Upper lobe of left lung (tissue), 6 donors: Measurements from ENCODE around the gene GCLM. TPM values are rescaled to one million over a fixed set of nuclear protein-coding genes. Genes with fewer than 3 reads are reported as not detected.
A peak's percentile ranks its signal among the peaks of the same experiment; 100 is the strongest.

ENCODE experiments used
- ATAC-seq, 2 donors: fragments of 200-7000 bp; cut with Tn5 transposase; one replicate each; pipeline ENCODE4 v1.9.1; 2022; ENCODE audit warnings: mild to moderate bottlenecking in 2 of 2, moderate library complexity in 2 of 2; ENCODE audit not compliant: low FRiP score in 2 of 2
- DNase-seq, 2 donors: peaks; one replicate each; pipeline ENCODE4 v3.0.0-alpha.2; 2019 to 2020
- H3K27ac ChIP-seq, 4 donors: fragments of 200-600 bp; sonication (generic); one replicate each; pipeline ENCODE4 v1.5.1; 2016 to 2019
- H3K27me3 ChIP-seq, 4 donors: fragments of 200-600 bp; sonication (generic); one replicate each; pipeline ENCODE4 v1.5.1; 2017 to 2019
- H3K36me3 ChIP-seq, 4 donors: fragments of 200-600 bp; sonication (generic); one replicate each; pipeline ENCODE4 v1.5.1; 2016 to 2019
- H3K4me1 ChIP-seq, 4 donors: fragments of 200-600 bp; sonication (generic); one replicate each; pipeline ENCODE4 v1.5.1; 2018 to 2019
- H3K4me3 ChIP-seq, 4 donors: fragments of 200-600 bp; sonication (generic); one replicate each; pipeline ENCODE4 v1.5.1; 2017 to 2019; ENCODE audit warnings: mild to moderate bottlenecking in 2 of 4, moderate library complexity in 1 of 4
- H3K9me3 ChIP-seq, 4 donors: fragments of 200-600 bp; sonication (generic); one replicate each; pipeline ENCODE4 v1.5.1; 2018 to 2019
- EP300 ChIP-seq, 4 donors: sonication (generic); formaldehyde crosslinking; IDR thresholded peaks; one replicate each; pipeline ENCODE4 v1.5.1; 2017; ENCODE audit warnings: antibody characterized with exemption in 4 of 4, control low read depth in 2 of 4
- POLR2A ChIP-seq, 4 donors: fragments of 450-650 bp; IDR thresholded peaks; one replicate each; pipeline ENCODE4 v1.5.1; 2016 to 2017; ENCODE audit warnings: antibody characterized with exemption in 4 of 4, mild to moderate bottlenecking in 2 of 4
- POLR2AphosphoS5 ChIP-seq, 2 donors: sonication (generic); formaldehyde crosslinking; IDR thresholded peaks; one replicate each; pipeline ENCODE4 v1.5.1; 2017; ENCODE audit warnings: antibody characterized with exemption in 2 of 2
- WGBS, 2 donors: methylation state at CpG; one replicate each; pipeline ENCODE4 v1.1.5; 2017 to 2018; 5-methylcytosine and 5-hydroxymethylcytosine counted together
- total RNA-seq, 6 donors: library from RNA; depleted of rRNA in 4 of 6; stranded (reverse); fragments of >200 nt in 4 of 6; gene quantifications; one replicate each; pipeline versions ENCODE4 v1.1.0 to v1.2.1, GENCODE V29; 2016 to 2021
- TF ChIP-seq, protein P1 (sequence below), 6 experiments: fragments of 450-650 bp in 4 of 6; fragments of 200-600 bp in 2 of 6; sonication (generic) in 2 of 6; IDR thresholded peaks; one replicate each; pipeline ENCODE4 v1.5.1; 2016 to 2019; ENCODE audit warnings: antibody characterized with exemption in 6 of 6
- donor health status: DM: no; HTN: no; CAD: no; lungs with moderate emphysema.
- donor health status: DM: no; HTN: yes; CAD: no; lungs with severe emphysema.

Gene GCLM
- total RNA-seq, 6 donors from 2014 or later = 11.3 to 25.1 (median 20.2) TPM

DNA sequence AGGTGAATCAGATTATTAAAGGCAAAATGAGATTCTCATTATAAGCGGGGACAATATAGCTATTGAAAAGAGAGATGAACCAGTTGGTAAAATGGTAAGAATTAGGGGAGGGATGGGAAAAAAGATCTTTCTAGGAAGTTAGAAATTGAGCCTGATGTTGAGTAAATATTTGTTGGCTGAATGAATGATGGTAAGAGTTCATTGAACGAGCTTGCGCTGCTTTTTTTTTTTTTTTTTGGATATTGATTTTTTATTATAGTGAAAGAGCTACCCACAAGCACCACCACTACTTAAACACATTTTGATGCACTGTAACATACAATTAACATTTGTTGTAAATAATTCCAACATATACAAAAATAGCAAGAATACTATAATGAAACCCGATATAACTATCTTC, 1.1 kb upstream of the GCLM start:
- H3K27ac ChIP-seq = peak overlapping the region in 2 of 4 donors; percentile 87 to 97
- TF ChIP-seq EP300 (IDR thresholded peaks at IDR 0.05) = no peak
- H3K9me3 ChIP-seq = no peaks in the 10 kb centered on the region
- no peak overlapping the region for H3K4me3 ChIP-seq
- no peaks in the 10 kb centered on the region for H3K36me3 ChIP-seq
- ATAC-seq (no peak), DNase-seq (no peak)
- no peaks in the 10 kb centered on the region for H3K27me3 ChIP-seq
- peaks cover 12 to 29% (median 15%) of the 10 kb centered on the region in 4 donors for H3K4me1 ChIP-seq
- WGBS, 2 donors = 93 to 95% methylated on average over 4 of the region's 4 CpGs

DNA sequence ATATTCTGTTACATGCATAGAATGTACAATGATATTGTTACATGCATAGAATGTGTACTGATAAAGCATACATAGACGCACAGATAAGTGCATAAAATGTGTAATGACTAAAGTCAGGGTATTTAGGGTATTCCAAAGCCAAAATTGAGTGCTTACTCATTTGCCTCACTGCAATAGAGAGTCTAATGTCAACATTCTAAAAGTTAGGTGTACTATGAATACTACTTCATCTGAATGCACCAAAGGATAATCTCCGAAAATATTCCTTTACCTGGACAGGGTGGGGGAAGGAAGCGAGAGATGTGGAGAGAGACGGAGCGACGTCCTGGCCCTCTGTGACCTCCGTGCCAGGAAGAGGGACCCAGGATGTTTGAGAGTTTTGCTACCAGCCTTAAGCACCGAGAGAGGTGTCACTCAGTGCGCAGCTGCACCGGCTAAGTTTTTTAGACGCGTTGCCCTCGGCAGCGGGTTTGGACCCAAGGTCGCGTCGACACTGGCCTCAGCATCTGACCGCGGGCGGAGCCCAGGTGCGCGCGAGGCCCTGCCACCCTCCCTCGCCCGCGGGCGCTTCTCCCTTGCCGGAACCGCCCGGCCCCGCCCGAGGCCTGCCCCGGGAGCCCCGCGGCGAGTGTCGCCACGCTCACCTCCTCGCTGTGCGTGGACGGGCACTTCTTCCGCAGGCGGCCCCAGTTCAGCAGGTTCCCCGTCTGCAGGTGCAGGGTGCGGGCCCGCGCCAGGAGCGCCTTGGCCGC, 660 bp downstream of the GCLM start:
- H3K4me1 ChIP-seq = peaks cover 20 to 35% (median 24%) of the 10 kb centered on the region in 4 donors
- peak overlapping the region; percentile 86 to 97 (median 88) for H3K27ac ChIP-seq
- peak overlapping the region; percentile 37 to 98 (median 95) for H3K4me3 ChIP-seq
- no peaks in the 10 kb centered on the region for H3K27me3 ChIP-seq
- H3K36me3 ChIP-seq = no peaks in the 10 kb centered on the region
- no peaks in the 10 kb centered on the region for H3K9me3 ChIP-seq
- 1 to 2% methylated on average over 16 to 17 of the region's 49 CpGs for WGBS, 2 donors
- DNase-seq = peak; percentile 51 to 92
- peak; percentile 10 to 58 for ATAC-seq
- TF ChIP-seq, protein P1, sequence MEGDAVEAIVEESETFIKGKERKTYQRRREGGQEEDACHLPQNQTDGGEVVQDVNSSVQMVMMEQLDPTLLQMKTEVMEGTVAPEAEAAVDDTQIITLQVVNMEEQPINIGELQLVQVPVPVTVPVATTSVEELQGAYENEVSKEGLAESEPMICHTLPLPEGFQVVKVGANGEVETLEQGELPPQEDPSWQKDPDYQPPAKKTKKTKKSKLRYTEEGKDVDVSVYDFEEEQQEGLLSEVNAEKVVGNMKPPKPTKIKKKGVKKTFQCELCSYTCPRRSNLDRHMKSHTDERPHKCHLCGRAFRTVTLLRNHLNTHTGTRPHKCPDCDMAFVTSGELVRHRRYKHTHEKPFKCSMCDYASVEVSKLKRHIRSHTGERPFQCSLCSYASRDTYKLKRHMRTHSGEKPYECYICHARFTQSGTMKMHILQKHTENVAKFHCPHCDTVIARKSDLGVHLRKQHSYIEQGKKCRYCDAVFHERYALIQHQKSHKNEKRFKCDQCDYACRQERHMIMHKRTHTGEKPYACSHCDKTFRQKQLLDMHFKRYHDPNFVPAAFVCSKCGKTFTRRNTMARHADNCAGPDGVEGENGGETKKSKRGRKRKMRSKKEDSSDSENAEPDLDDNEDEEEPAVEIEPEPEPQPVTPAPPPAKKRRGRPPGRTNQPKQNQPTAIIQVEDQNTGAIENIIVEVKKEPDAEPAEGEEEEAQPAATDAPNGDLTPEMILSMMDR (IDR thresholded peaks at IDR 0.05) = no peak
- TF ChIP-seq POLR2A (IDR thresholded peaks at IDR 0.05) (no peak), EP300 (IDR thresholded peaks at IDR 0.05) (no peak), POLR2AphosphoS5 (IDR thresholded peaks at IDR 0.05) (no peak)

DNA sequence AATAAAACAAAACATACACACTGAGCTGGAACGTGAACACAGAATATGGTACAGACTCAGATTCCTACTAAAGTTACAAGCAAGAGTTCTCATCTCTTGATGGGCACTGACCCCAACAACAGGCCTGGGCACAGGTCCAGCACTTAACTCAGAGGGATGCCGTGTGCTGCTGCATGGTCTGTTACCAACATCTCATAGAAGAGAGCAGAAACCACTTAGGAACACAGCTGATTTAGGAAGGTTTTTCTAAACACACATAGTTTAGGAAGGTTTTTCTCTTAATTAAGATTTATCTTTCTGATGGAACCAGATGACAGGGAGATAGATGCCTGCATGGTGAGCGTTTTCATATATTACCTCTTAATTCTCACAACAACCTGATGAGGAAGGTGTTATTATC, 1.5 kb downstream of the GCLM start:
- ATAC-seq (no peak), DNase-seq (no peak)
- no peaks in the 10 kb centered on the region for H3K9me3 ChIP-seq
- no peak overlapping the region for H3K27ac ChIP-seq
- no peaks in the 10 kb centered on the region for H3K36me3 ChIP-seq
- H3K27me3 ChIP-seq = no peaks in the 10 kb centered on the region
- 58 to 67% methylated on average over 3 of the region's 3 CpGs for WGBS, 2 donors
- no peak for TF ChIP-seq POLR2A (IDR thresholded peaks at IDR 0.05)
- no peak for TF ChIP-seq POLR2AphosphoS5 (IDR thresholded peaks at IDR 0.05)
- TF ChIP-seq, protein P1 (IDR thresholded peaks at IDR 0.05) = no peak
- no peak for TF ChIP-seq EP300 (IDR thresholded peaks at IDR 0.05)
- peak overlapping the region in 2 of 4 donors; percentile 93 to 97 for H3K4me3 ChIP-seq
- H3K4me1 ChIP-seq = peaks cover 20 to 35% (median 24%) of the 10 kb centered on the region in 4 donors

DNA sequence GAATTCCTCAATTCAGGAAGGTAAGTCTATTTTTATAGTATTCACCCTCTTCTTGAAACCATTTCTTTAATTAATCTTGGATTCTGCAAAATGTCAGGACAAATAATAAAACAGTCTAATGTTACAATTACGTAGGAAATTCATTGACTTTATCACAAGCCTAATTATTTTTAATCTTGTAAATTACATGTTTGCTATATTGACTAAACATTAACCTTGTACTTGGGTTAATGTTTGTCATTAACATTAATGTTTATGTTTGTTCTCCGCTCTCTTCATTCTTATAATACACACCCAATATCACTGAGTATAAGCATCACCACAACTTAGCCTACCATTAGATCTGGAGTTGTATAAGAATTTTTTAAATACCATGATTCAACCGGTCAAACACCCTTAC, 2.8 kb downstream of the GCLM start:
- H3K27me3 ChIP-seq = no peaks in the 10 kb centered on the region
- DNase-seq (no peak), ATAC-seq (no peak)
- WGBS, 2 donors = 93% methylated on average over 3 of the region's 3 CpGs
- TF ChIP-seq, protein P1 (IDR thresholded peaks at IDR 0.05) = no peak
- TF ChIP-seq POLR2A (IDR thresholded peaks at IDR 0.05) (no peak), EP300 (IDR thresholded peaks at IDR 0.05) (no peak), POLR2AphosphoS5 (IDR thresholded peaks at IDR 0.05) (no peak)
- no peak overlapping the region for H3K4me3 ChIP-seq
- no peaks in the 10 kb centered on the region for H3K9me3 ChIP-seq
- no peaks in the 10 kb centered on the region for H3K36me3 ChIP-seq
- H3K4me1 ChIP-seq = peaks cover 20 to 35% (median 24%) of the 10 kb centered on the region in 4 donors
- H3K27ac ChIP-seq = no peak overlapping the region

DNA sequence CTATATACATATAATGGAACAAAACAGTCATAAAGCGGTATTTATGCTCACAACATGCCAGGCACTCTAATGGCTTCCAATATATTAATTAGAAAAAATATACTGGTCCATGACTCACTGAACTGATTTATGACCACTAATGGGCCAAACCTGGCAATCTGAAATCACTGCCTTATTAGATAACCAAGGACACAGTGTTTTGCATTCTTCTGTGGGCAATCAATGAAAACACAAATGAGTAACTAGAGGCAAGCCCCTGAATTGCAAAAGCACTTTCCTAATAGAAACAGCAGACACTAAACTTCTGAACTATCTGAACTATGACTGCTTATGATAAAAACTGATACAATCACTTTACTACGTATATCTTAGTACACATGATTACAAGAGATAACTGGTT, 3.5 kb downstream of the GCLM start:
- DNase-seq = no peak
- no peak overlapping the region for H3K27ac ChIP-seq
- 88 to 93% methylated on average over 2 of the region's 2 CpGs for WGBS, 2 donors

More for the DNA sequence above, 3.5 kb downstream of the GCLM start:
- ATAC-seq = no peak
- TF ChIP-seq, protein P1 (IDR thresholded peaks at IDR 0.05) = no peak
- no peak for TF ChIP-seq POLR2A (IDR thresholded peaks at IDR 0.05)
- TF ChIP-seq POLR2AphosphoS5 (IDR thresholded peaks at IDR 0.05) = no peak
- TF ChIP-seq EP300 (IDR thresholded peaks at IDR 0.05) = no peak
- Histone ChIP-seq H3K9me3 (no peaks in the 10 kb centered on the region), H3K4me1 (peaks cover 20 to 35% (median 24%) of the 10 kb centered on the region in 4 donors), H3K36me3 (peaks cover 0 to 3% (median under 1%) of the 10 kb centered on the region in 4 donors), H3K27me3 (no peaks in the 10 kb centered on the region), H3K4me3 (no peak overlapping the region)
